ENCODE measurements around the gene BMPR1B.

GRCh38 chr4:95105112-95105511 lies 347.4 kb downstream of the BMPR1B start:
- TF ChIP-seq REST (IDR thresholded peaks at IDR 0.05; ENCODE audit: insufficient read depth in 1 of 2, low read depth in 2 of 2, low read length in 2 of 2) (no peak), TAF1 (IDR thresholded peaks at IDR 0.05; ENCODE audit: borderline replicate concordance, insufficient read depth, low read length) (no peak), POLR2AphosphoS5 (IDR thresholded peaks at IDR 0.05; ENCODE audit: low read depth, low read length) (no peak)

Data from PFSK-1 (cell line).